SH-SY5Y (cell line): ENCODE data around the gene NECAP2.

ENCODE experiments used
- GATA2 ChIP-seq: IDR thresholded peaks from 2 replicates; pipeline ENCODE4 v1.6.1; 2011; ENCODE audit warnings: mild to moderate bottlenecking, low read depth, low read length
- GATA3 ChIP-seq: IDR thresholded peaks from 2 replicates; pipeline ENCODE4 v1.6.1; 2011; ENCODE audit warnings: low read depth, mild to moderate bottlenecking, low read length, moderate library complexity

NECAP2 gene

GRCh38 chr1:16474166-16474800, 33.8 kb downstream of the NECAP2 start:
- TF ChIP-seq GATA2 (no peak), GATA3 (no peak)

- no peak for TF ChIP-seq GATA2
- no peak for TF ChIP-seq GATA3
Measured at GRCh38 chr1:16478091-16478490, 37.6 kb downstream of the NECAP2 start.

DNA sequence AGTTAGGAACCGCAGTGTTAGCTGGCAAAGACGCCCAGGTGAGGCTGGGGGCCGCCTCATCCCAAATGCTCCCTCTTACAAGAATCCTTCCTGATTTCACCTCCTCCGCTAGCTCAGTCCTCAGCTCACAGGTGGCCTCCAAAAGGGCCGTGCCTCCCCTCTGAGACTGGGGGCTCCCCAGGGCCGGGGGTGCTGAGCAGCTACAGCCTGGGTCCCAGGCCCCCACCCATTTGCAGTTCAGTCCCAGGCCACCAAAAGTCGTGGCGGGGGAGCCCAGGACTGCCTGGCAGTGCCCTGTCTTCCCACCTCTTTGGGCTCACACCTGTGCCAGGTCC, 43.9 kb downstream of the NECAP2 start:
- TF ChIP-seq GATA2 = no peak

DNA sequence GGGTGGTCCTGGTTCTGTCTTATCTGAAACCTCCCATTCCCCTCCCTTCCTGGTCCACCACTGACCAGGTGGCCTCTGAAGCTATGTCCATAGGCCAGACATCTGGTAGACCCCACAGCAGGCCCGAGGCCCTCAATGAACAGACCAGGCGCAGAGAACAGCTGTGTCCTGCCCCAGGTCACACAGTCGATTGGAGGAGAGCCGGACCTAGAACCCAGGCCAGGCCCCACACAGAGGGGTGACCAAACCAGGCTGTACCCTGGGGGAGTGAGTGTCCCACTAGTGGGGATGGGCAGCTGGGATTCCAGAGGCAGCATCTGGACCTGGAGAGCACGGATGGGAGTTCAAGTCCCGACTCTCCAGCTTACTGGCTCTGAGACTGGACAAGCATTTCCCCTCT, 44.4 kb downstream of the NECAP2 start:
- TF ChIP-seq GATA3 (no peak), GATA2 (no peak)

GRCh38 chr1:16491056-16491675, 50.6 kb downstream of the NECAP2 start:
- TF ChIP-seq GATA3 (no peak), GATA2 (no peak)

DNA sequence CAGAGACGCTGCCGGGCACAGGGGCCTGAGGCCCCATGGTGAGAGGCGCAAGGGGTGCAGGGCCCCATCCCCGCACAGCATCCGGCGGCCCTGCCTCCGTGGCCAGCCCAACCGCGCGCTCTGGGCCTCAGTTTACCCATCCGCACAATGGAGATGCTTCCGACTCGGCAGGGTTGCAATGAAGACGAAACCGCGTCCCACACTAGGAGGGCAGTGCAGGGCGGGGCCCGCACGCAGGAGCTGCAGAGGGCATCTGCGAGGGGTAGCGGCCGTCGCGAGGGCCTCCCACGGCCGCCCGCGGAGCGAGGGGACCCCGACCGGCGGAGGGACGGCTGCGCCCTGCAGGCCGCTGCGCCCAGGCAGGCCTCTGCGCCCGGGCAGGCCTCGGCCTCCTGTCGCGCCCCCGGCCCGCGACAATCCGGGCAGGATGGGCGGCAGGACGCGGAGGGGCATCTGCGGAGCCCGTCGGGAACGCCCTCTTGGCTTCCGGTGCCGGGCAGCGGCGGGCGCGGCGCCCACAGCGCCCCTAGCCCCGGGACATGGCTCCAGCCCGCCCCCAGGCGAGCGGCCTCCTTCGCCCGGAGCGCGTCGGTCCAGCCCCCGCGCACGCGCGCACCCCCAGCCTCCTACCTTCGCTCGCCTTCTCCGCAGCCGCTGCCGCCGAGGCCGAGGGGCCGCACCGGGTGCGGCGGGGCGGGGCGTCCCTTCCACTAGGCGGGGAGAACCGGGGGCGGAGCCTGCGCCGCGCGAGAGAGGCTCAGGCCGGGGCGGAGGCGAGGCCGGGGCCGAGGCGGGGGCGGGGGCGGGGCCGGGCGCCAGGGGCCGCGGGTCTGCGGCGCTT, 58.3 kb downstream of the NECAP2 start:
- no peak for TF ChIP-seq GATA3
- no peak for TF ChIP-seq GATA2

DNA sequence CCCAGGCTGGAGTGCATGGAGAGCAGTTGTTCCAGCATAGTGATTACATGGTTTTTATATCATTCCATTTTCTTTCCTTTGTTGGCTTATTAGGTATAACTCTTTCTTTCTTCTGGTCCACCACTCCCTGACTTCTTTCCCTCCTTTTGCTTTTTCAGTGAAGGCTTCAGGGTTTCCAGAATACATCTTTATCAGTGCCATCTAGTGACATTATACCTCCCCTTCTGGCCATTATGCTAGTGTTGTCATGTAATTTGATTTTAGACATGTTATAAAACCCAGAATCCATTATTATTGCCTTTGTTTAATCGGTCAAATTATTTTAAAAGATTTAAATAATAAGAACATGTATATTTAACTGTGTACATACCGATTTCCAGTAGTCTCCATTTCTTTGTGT, 63.0 kb downstream of the NECAP2 start:
- TF ChIP-seq GATA3 (peak; percentile 84), GATA2 (peak; percentile 77)
